ENCODE results near the gene FBXW4. TPM values are rescaled to one million over a fixed set of nuclear protein-coding genes. Genes with fewer than 3 reads are reported as not detected.
A peak's percentile ranks its signal among the peaks of the same experiment; 100 is the strongest.
"Not testable (repeated sequence)": the region's sequence is repeated elsewhere in the genome, so short reads cannot be mapped to it uniquely, and the experiment has no call there.

FBXW4 gene
- total RNA-seq, 2 donors from 2014 or later = 64.4 to 64.6 TPM

DNA sequence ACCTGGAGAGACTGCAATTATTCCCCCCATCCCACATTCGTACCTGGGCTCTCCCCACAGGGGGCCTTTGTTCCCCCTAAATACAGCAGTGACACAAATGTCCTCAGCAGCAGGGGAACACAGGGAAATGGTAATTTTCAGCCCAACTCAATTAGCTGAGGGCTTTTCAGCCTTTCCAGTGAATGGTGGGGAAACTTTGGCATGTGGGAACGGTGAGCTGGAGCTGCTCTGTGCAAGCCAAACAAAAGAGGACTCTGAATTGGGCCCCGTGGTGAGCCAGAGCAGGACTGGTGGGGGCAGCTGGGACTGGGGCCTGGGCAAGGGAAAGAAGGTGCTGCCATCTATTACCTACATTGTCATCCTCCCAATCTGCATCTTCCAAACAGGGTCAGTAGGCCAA lies 51.0 kb downstream of the FBXW4 start:
- ATAC-seq (replicated peaks in 1 of 2) = no peak
- no peaks in the 10 kb centered on the region for H3K27me3 Mint-ChIP-seq (ENCODE audit: low read depth)
- no peak overlapping the region for H3K4me3 Mint-ChIP-seq
- no peaks in the 10 kb centered on the region for H3K9me3 Mint-ChIP-seq
- peaks cover 7% of the 10 kb centered on the region for H3K4me1 Mint-ChIP-seq (ENCODE audit: low read depth)
- no peak overlapping the region for H3K27ac Mint-ChIP-seq
- DNase-seq = no peak
- H3K36me3 Mint-ChIP-seq (ENCODE audit: insufficient read depth in 2 of 2) = peaks cover 6 to 8% of the 10 kb centered on the region in 2 donors

GRCh38 chr10:101643546-101643945 lies 51.4 kb downstream of the FBXW4 start:
- no peak for DNase-seq
- H3K27me3 Mint-ChIP-seq (ENCODE audit: low read depth) = no peaks in the 10 kb centered on the region
- no peak for ATAC-seq (replicated peaks in 1 of 2)

GRCh38 chr10:101639141-101639900 lies 55.6 kb downstream of the FBXW4 start:
- Mint-ChIP-seq H3K36me3 (ENCODE audit: insufficient read depth in 2 of 2) (peaks cover 6 to 7% of the 10 kb centered on the region in 2 donors), H3K27me3 (ENCODE audit: low read depth) (no peaks in the 10 kb centered on the region), H3K4me3 (no peak overlapping the region), H3K27ac (no peak overlapping the region), H3K9me3 (no peaks in the 10 kb centered on the region), H3K4me1 (ENCODE audit: low read depth) (peaks cover 3% of the 10 kb centered on the region)
- DNase-seq (no peak), ATAC-seq (replicated peaks in 1 of 2) (no peak)

More at GRCh38 chr10:101643546-101643945, 51.4 kb downstream of the FBXW4 start:
- Mint-ChIP-seq H3K9me3 (no peaks in the 10 kb centered on the region), H3K27ac (no peak overlapping the region), H3K36me3 (ENCODE audit: insufficient read depth in 2 of 2) (peaks cover 5 to 6% of the 10 kb centered on the region in 2 donors), H3K4me3 (no peak overlapping the region), H3K4me1 (ENCODE audit: low read depth) (peaks cover 7% of the 10 kb centered on the region)

DNA sequence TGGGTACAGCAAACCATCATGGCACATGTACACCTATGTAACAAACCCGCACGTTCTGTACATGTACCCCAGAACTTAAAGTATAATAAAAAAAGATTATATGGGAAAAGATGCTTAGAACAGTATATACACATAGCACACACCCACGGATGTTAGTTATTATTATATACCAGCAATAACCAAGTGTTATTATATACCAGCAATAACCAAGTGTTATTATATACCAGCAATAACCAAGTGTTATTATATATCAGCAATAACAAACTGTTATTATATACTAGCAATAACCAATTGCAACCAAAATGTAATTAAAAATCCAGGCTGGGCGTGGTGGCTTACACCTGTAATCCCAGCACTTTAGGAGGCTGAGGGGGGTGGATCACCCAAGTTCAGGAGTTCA lies 61.5 kb downstream of the FBXW4 start:
- not testable (repeated sequence) for H3K4me1 Mint-ChIP-seq (ENCODE audit: low read depth); ATAC-seq (replicated peaks in 1 of 2); DNase-seq; H3K36me3 Mint-ChIP-seq (ENCODE audit: insufficient read depth in 2 of 2); H3K27ac Mint-ChIP-seq; H3K27me3 Mint-ChIP-seq (ENCODE audit: low read depth); H3K9me3 Mint-ChIP-seq; H3K4me3 Mint-ChIP-seq

DNA sequence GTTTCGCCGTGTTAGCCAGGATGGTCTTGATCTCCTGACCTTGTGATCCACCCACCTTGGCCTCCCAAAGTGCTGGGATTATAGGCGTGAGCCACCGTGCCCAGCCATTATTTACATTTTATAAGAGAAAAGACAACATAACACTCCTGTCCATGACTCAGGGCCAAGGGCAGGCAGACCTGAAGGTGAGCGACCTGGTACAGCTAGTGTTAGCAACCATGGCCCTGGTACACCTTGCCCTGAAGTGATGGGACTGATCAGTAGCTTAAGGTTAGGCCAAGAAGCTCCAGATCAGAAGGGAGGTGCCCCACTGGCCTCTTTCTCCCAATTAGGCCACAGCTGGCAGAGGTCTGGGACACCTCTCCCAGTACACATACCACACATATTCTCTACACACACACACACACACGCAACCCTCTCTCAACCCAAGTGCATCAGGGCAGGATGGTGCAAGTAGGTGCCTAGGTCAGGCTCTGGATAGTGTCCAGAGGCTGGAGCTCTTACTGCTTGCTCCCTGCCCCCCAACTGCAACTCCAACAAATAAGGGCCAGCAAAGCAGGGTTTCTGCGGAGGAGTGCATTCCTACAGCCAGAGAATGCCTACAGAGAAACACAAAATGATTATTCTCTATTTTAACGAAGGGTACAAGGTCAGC lies 63.0 kb downstream of the FBXW4 start:
- Mint-ChIP-seq H3K9me3 (no peaks in the 10 kb centered on the region), H3K27ac (no peak overlapping the region), H3K4me3 (no peak overlapping the region), H3K4me1 (ENCODE audit: low read depth) (peaks cover 3% of the 10 kb centered on the region), H3K27me3 (ENCODE audit: low read depth) (no peaks in the 10 kb centered on the region), H3K36me3 (ENCODE audit: insufficient read depth in 2 of 2) (peaks cover 0 to 2% of the 10 kb centered on the region in 2 donors)
- no peak for ATAC-seq (replicated peaks in 1 of 2)
- DNase-seq = no peak

GRCh38 chr10:101630633-101630920 lies 64.4 kb downstream of the FBXW4 start:
- H3K36me3 Mint-ChIP-seq (ENCODE audit: insufficient read depth in 2 of 2) = peaks cover 0 to 2% of the 10 kb centered on the region in 2 donors
- DNase-seq (no peak), ATAC-seq (replicated peaks in 1 of 2) (no peak)
- peaks cover 1% of the 10 kb centered on the region for H3K4me1 Mint-ChIP-seq (ENCODE audit: low read depth)
- H3K27ac Mint-ChIP-seq = no peak overlapping the region
- H3K4me3 Mint-ChIP-seq = no peak overlapping the region
- no peaks in the 10 kb centered on the region for H3K9me3 Mint-ChIP-seq
- no peaks in the 10 kb centered on the region for H3K27me3 Mint-ChIP-seq (ENCODE audit: low read depth)

- DNase-seq (no peak), ATAC-seq (replicated peaks in 1 of 2) (no peak)
- Mint-ChIP-seq H3K4me3 (no peak overlapping the region), H3K4me1 (ENCODE audit: low read depth) (no peaks in the 10 kb centered on the region), H3K27me3 (ENCODE audit: low read depth) (no peaks in the 10 kb centered on the region), H3K27ac (no peak overlapping the region), H3K9me3 (no peaks in the 10 kb centered on the region), H3K36me3 (ENCODE audit: insufficient read depth in 2 of 2) (peaks cover 0 to 2% of the 10 kb centered on the region in 2 donors)
These were observed 64.9 kb downstream of the FBXW4 start for GRCh38 chr10:101629837-101630632.

DNA sequence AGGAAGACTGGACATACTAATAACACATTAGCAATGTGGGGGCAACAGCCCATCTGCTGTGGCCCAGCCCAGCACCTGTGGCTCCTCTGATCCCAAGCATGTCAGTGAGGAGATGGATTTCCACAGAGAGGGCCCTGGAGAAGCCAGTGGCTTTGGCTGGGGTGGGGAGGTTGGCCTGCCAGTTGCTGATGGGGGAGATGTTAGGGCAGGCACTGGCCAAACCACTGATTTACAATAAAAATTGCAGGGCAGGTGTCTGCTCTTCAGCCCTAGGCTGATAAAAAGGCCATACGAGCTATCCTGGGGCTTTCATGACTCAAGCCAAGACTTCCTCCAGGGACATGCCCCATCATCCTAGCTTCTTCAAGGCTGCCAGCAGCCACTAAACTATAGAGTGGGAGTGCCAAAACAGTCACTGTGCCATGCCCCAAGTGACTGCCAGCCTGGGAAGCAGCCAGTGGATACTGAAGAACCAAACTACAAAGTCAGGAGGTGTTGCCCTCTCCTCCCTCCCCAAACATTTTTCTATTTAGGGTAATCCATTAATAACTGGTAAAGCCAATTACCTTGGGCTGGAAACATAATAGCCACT lies 69.1 kb downstream of the FBXW4 start:
- Mint-ChIP-seq H3K36me3 (ENCODE audit: insufficient read depth in 2 of 2) (peaks cover 0 to 3% of the 10 kb centered on the region in 2 donors), H3K27me3 (ENCODE audit: low read depth) (no peaks in the 10 kb centered on the region), H3K4me1 (ENCODE audit: low read depth) (no peaks in the 10 kb centered on the region), H3K4me3 (no peak overlapping the region), H3K9me3 (no peaks in the 10 kb centered on the region), H3K27ac (no peak overlapping the region)
- ATAC-seq (replicated peaks in 1 of 2) (no peak), DNase-seq (no peak)

DNA sequence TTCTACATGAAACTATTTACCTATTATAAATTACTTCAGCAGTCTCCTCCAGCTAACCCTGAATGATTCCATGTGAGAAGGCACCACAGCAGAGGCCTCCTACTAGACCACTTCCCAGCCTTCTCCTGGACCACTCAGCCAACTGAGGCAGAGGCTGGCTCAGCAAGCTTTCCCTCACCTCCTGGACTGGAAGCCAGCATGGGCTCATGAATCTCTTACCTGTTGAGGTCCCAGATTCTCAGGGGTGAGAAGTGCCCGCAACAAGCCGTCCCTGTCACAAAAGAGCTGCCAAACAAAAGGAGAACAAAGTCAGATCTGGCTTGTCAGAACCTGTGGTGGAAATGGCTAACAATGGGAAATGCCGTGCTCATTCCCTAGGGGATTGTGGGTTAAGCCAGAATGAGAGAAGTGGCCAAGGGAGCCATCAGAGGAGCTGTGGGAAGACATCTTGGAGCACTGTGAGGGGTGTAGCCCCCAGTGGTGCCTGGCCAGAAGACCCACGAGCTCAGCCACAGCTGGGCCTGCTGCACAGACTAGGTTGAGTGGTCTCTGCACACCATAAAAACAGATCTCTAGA lies 70.4 kb downstream of the FBXW4 start:
- DNase-seq = no peak
- no peak for ATAC-seq (replicated peaks in 1 of 2)
- Mint-ChIP-seq H3K27me3 (ENCODE audit: low read depth) (no peaks in the 10 kb centered on the region), H3K36me3 (ENCODE audit: insufficient read depth in 2 of 2) (peaks cover 0 to 3% of the 10 kb centered on the region in 2 donors), H3K27ac (peak overlapping the region; percentile 35), H3K4me3 (no peak overlapping the region), H3K9me3 (no peaks in the 10 kb centered on the region), H3K4me1 (ENCODE audit: low read depth) (no peaks in the 10 kb centered on the region)

DNA sequence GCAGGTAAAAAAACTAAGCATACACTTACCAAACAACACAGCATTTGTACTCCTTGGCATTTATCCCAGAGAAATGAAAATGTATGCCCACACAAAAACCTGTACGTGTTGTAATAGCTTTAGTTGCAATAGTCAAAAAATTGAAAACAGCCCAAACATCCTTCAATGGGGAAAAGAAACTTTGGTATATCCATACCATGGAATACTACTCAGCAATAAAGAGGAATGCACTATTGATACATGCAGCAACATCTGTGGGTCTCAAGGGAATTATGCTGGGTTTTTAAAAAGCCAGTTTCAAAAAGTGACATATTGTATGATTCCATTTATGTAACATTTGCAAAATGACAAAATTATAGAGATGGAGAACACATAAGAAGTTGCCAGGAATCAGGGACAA lies 71.4 kb downstream of the FBXW4 start:
- no peak overlapping the region for H3K4me3 Mint-ChIP-seq

DNA sequence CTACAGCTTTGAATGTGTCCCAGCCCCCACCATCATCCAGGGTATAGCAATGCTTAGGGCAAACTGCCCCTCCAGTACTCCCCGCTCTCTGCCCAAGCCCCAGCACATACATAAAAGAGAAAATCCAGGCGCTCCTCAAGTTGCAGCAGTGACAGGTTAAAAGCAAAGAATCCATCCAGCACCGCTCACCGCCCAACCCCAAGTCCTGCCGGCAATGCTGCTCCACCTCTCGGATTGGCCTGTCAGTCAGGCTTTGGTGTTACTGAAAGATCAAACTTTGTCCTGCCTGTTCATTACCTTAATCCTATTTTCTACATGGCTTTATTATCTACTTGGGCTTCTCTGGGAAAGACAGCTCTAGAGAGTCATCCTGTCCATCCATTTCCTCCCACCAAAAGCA lies 75.0 kb downstream of the FBXW4 start:
- H3K27me3 Mint-ChIP-seq (ENCODE audit: low read depth) = no peaks in the 10 kb centered on the region
- no peak overlapping the region for H3K4me3 Mint-ChIP-seq
- no peak overlapping the region for H3K27ac Mint-ChIP-seq
- ATAC-seq (replicated peaks in 1 of 2) = no peak
- H3K4me1 Mint-ChIP-seq (ENCODE audit: low read depth) = no peaks in the 10 kb centered on the region
- H3K36me3 Mint-ChIP-seq (ENCODE audit: insufficient read depth in 2 of 2) = peaks cover 0 to 3% of the 10 kb centered on the region in 2 donors
- no peak for DNase-seq
- no peaks in the 10 kb centered on the region for H3K9me3 Mint-ChIP-seq

More for the DNA sequence above, 71.4 kb downstream of the FBXW4 start:
- ATAC-seq (replicated peaks in 1 of 2) = no peak
- Mint-ChIP-seq H3K27ac (no peak overlapping the region), H3K4me1 (ENCODE audit: low read depth) (no peaks in the 10 kb centered on the region), H3K36me3 (ENCODE audit: insufficient read depth in 2 of 2) (peaks cover 0 to 3% of the 10 kb centered on the region in 2 donors), H3K9me3 (no peaks in the 10 kb centered on the region), H3K27me3 (ENCODE audit: low read depth) (no peaks in the 10 kb centered on the region)
- no peak for DNase-seq

GRCh38 chr10:101618871-101619270 lies 76.1 kb downstream of the FBXW4 start:
- no peak overlapping the region for H3K27ac Mint-ChIP-seq

More at GRCh38 chr10:101618871-101619270, 76.1 kb downstream of the FBXW4 start:
- Mint-ChIP-seq H3K4me3 (no peak overlapping the region), H3K36me3 (ENCODE audit: insufficient read depth in 2 of 2) (peaks cover 0 to 3% of the 10 kb centered on the region in 2 donors), H3K27me3 (ENCODE audit: low read depth) (no peaks in the 10 kb centered on the region), H3K9me3 (no peaks in the 10 kb centered on the region), H3K4me1 (ENCODE audit: low read depth) (no peaks in the 10 kb centered on the region)
- DNase-seq = no peak
- ATAC-seq (replicated peaks in 1 of 2) = no peak

Data from activated T-cell treated with anti-CD3 and anti-CD28 coated beads, Interleukin-2, amount 50 U/mL, for 72 hours (primary cell).